IMR-90 (cell line): ENCODE measurements around the gene MZF1. TPM values are rescaled to one million over a fixed set of nuclear protein-coding genes. Genes with fewer than 3 reads are reported as not detected.

Experiments
- ATAC-seq: fragments of 200-7000 bp; cut with Tn5 transposase; 2 replicates; pipeline ENCODE4 v1.9.1; 2020; ENCODE audit warnings: low read depth, mild to moderate bottlenecking, moderate library complexity
- BruUV-seq: library from RNA; stranded (reverse); fragments of 400-500 nt; replicated peaks from 2 replicates; lab custom pipeline; 2021; lab: Mats Ljungman, UMichigan
- CTCF ChIA-PET: fragments of 300-600 bp; formaldehyde crosslinking; extraction: SDS; loops from one replicate; lab custom pipeline; 2021; ENCODE audit warnings: antibody characterized with exemption; lab: Yijun Ruan, JAX
- POLR2A ChIA-PET: fragments of 300-600 bp; sonication (Branson Sonifier 250); formaldehyde crosslinking; loops from one replicate; lab custom pipeline; 2022; ENCODE audit warnings: antibody characterized with exemption; ENCODE audit not compliant: unreplicated experiment; lab: Charles Lee
- DNase-seq: peaks from one replicate; pipeline ENCODE4 v3.0.0; 2013
- H2AFZ ChIP-seq: replicated peaks from 2 replicates; pipeline ENCODE3; 2013; ENCODE audit warnings: low read length, mild to moderate bottlenecking; ENCODE audit not compliant: poor library complexity
- H2AK5ac ChIP-seq: 2 replicates; pipeline ENCODE4 v1.6.1; 2013; ENCODE audit warnings: low read depth, low read length, inconsistent platforms
- H2AK9ac ChIP-seq: replicated peaks from 2 replicates; pipeline ENCODE3; 2013; ENCODE audit warnings: mild to moderate bottlenecking, low read depth, low read length, moderate library complexity; ENCODE audit not compliant: poor library complexity
- H2BK120ac ChIP-seq: 2 replicates; pipeline ENCODE4 v1.6.1; 2013; ENCODE audit warnings: low read depth, low read length, inconsistent platforms
- H2BK15ac ChIP-seq: 3 replicates; pipeline ENCODE4 v1.6.1; 2013; ENCODE audit warnings: low read depth, low read length, inconsistent platforms
- H2BK20ac ChIP-seq: 2 replicates; pipeline ENCODE4 v1.6.1; 2013; ENCODE audit warnings: low read depth, mild to moderate bottlenecking, inconsistent platforms, low read length, moderate library complexity
- H2BK5ac ChIP-seq: 2 replicates; pipeline ENCODE4 v1.6.1; 2013; ENCODE audit warnings: mild to moderate bottlenecking, low read depth, low read length, inconsistent platforms; ENCODE audit not compliant: poor library complexity, severe bottlenecking
- H3K14ac ChIP-seq: replicated peaks from 2 replicates; pipeline ENCODE4 v1.6.1; 2013; ENCODE audit warnings: low read depth, low read length, inconsistent platforms
- H3K18ac ChIP-seq: 2 replicates; pipeline ENCODE4 v1.6.1; 2013; ENCODE audit warnings: low read depth, low read length, control low read depth
- H3K23ac ChIP-seq: 2 replicates; pipeline ENCODE4 v1.6.1; 2013; ENCODE audit warnings: low read depth, low read length, inconsistent platforms
- H3K27ac ChIP-seq: 2 replicates; pipeline ENCODE4 v1.5.1; 2013; ENCODE audit warnings: mild to moderate bottlenecking, control low read depth, low read length; ENCODE audit not compliant: insufficient read depth
- H3K27me3 ChIP-seq: 2 replicates; pipeline ENCODE4 v1.6.1; 2013; ENCODE audit warnings: low read length; ENCODE audit not compliant: control insufficient read depth, insufficient read depth
- H3K36me3 ChIP-seq: 2 replicates; pipeline ENCODE4 v1.6.1; 2013; ENCODE audit warnings: low read length, mixed read lengths; ENCODE audit not compliant: control insufficient read depth, insufficient read depth
- H3K4ac ChIP-seq: 2 replicates; pipeline ENCODE4 v1.6.1; 2013; ENCODE audit warnings: low read depth, low read length, inconsistent platforms
- H3K4me1 ChIP-seq: 2 replicates; pipeline ENCODE4 v1.6.1; 2013; ENCODE audit warnings: low read length, mixed read lengths; ENCODE audit not compliant: control insufficient read depth, insufficient read depth
- H3K4me2 ChIP-seq: 2 replicates; pipeline ENCODE4 v1.6.1; 2013; ENCODE audit warnings: low read depth, mild to moderate bottlenecking, control low read depth, low read length, moderate library complexity
- H3K4me3 ChIP-seq: 2 replicates; pipeline ENCODE4 v1.5.1; 2013; ENCODE audit warnings: low read depth, mild to moderate bottlenecking, control low read depth, low read length, moderate library complexity; ENCODE audit not compliant: insufficient read depth
- H3K56ac ChIP-seq: 2 replicates; pipeline ENCODE4 v1.6.1; 2013; ENCODE audit warnings: low read length, inconsistent platforms; ENCODE audit not compliant: insufficient read depth; ENCODE audit errors: extremely low read depth
- H3K79me1 ChIP-seq, 2 experiments: 2 replicates each; pipeline ENCODE4 v1.6.1; 2013; ENCODE audit warnings: low read length in 2 of 2, inconsistent platforms in 1 of 2, low read depth in 1 of 2
- H3K9ac ChIP-seq: 2 replicates; pipeline ENCODE4 v1.6.1; 2013; ENCODE audit warnings: low read depth, low read length, control low read depth
- H3K9me1 ChIP-seq: 2 replicates; pipeline ENCODE4 v1.6.1; 2013; ENCODE audit warnings: low read length, inconsistent platforms; ENCODE audit not compliant: insufficient read depth
- H3K9me3 ChIP-seq: 2 replicates; pipeline ENCODE4 v1.6.1; 2013; ENCODE audit warnings: low read length; ENCODE audit not compliant: control insufficient read depth, insufficient read depth
- H4K20me1 ChIP-seq: 2 replicates; pipeline ENCODE4 v1.6.1; 2013; ENCODE audit warnings: low read length, inconsistent platforms; ENCODE audit not compliant: insufficient read depth
- H4K5ac ChIP-seq: 2 replicates; pipeline ENCODE4 v1.6.1; 2013; ENCODE audit warnings: mild to moderate bottlenecking, low read depth, low read length, control low read depth
- H4K8ac ChIP-seq, 2 experiments: 2 replicates each; pipeline ENCODE4 v1.6.1; 2013; ENCODE audit warnings: low read depth in 2 of 2, low read length in 2 of 2, control low read depth in 1 of 2, inconsistent platforms in 1 of 2
- H4K91ac ChIP-seq: 2 replicates; pipeline ENCODE4 v1.6.1; 2013; ENCODE audit warnings: low read depth, low read length, inconsistent platforms; ENCODE audit not compliant: insufficient read depth
- BHLHE40 ChIP-seq: fragments of 150-350 bp; IDR thresholded peaks from 2 replicates; pipeline ENCODE4 v1.6.1; 2016; ENCODE audit warnings: mild to moderate bottlenecking, low read depth, low read length
- CTCF ChIP-seq: conservative IDR thresholded peaks from 2 replicates; pipeline ENCODE4 v1.5.1; 2012; ENCODE audit warnings: mild to moderate bottlenecking, low read depth, low read length, improper control_type of control experiment
- FOS ChIP-seq: fragments of 150-350 bp; IDR thresholded peaks from 2 replicates; pipeline ENCODE4 v1.6.1; 2016; ENCODE audit warnings: low read depth, low read length
- MAFK ChIP-seq: IDR thresholded peaks from 2 replicates; pipeline ENCODE4 v1.6.1; 2012; ENCODE audit warnings: low read depth, low read length, improper control_type of control experiment
- MXI1 ChIP-seq: IDR thresholded peaks from 2 replicates; pipeline ENCODE4 v1.6.1; 2012; ENCODE audit warnings: low read depth, mild to moderate bottlenecking, low read length, moderate library complexity, borderline replicate concordance
- NFE2L2 ChIP-seq: fragments of 150-350 bp; IDR thresholded peaks from 2 replicates; pipeline ENCODE4 v1.6.1; 2016; ENCODE audit warnings: low read depth, mild to moderate bottlenecking, low read length
- POLR2A ChIP-seq: IDR thresholded peaks from 2 replicates; pipeline ENCODE4 v1.6.1; 2012; ENCODE audit warnings: mild to moderate bottlenecking, low read depth, low read length
- RAD21 ChIP-seq: IDR thresholded peaks from 2 replicates; pipeline ENCODE4 v1.6.1; 2012; ENCODE audit warnings: low read length, improper control_type of control experiment
- RCOR1 ChIP-seq: IDR thresholded peaks from 2 replicates; pipeline ENCODE4 v1.6.1; 2012; ENCODE audit warnings: mild to moderate bottlenecking, low read length, improper control_type of control experiment; ENCODE audit not compliant: insufficient replicate concordance
- RFX5 ChIP-seq: IDR thresholded peaks from 2 replicates; pipeline ENCODE4 v1.8.0; 2012; ENCODE audit warnings: low read depth, mild to moderate bottlenecking, low read length, moderate library complexity
- SMC3 ChIP-seq: fragments of 150-350 bp; IDR thresholded peaks from 2 replicates; pipeline ENCODE4 v1.6.1; 2016; ENCODE audit warnings: low read depth, mild to moderate bottlenecking, antibody characterized with exemption, low read length, moderate library complexity
- WGBS, 2 experiments: methylation state at CpG; one replicate each; pipeline versions ENCODE4 v1.1.5 to v1.1.7; 2013; ENCODE audit warnings: missing lambda C conversion rate in 2 of 2; ENCODE audit not compliant: insufficient read length in 1 of 2; ENCODE audit errors: extremely low coverage in 2 of 2; 5-methylcytosine and 5-hydroxymethylcytosine counted together
- dilution Hi-C: fragments of 300-500 bp; cut with HindIII; formaldehyde crosslinking; loops from one replicate; pipeline ENCODE4 v1.14.3; 2018; ENCODE audit warnings: low sequenced_read_pairs; ENCODE audit not compliant: unreplicated experiment
- in situ Hi-C: fragments of 300-500 bp; cut with MboI; formaldehyde crosslinking; loops from 3 replicates; pipeline ENCODE4 v1.14.3; 2019; ENCODE audit warnings: low sequenced_read_pairs, inconsistent platforms, mixed read lengths
- intact Hi-C: fragments of 100-400 bp; cut with micrococcal nuclease; formaldehyde crosslinking; loops from 2 replicates; pipeline ENCODE4 v1.10.0; 2022
- polyA plus RNA-seq, 3 experiments: library from polyadenylated mRNA; depleted of rRNA; stranded (reverse); fragments of >200 nt; gene quantifications; 2 replicates each; pipeline ENCODE4 v1.2.3, GENCODE V29; 2012; ENCODE audit warnings: low replicate concordance in 1 of 3
- total RNA-seq: library from RNA; depleted of rRNA; stranded (reverse); fragments of >200 nt; gene quantifications from 2 replicates; pipeline ENCODE4 v1.2.3, GENCODE V29; 2012
- TF ChIP-seq, protein P1 (sequence below): fragments of 150-350 bp; IDR thresholded peaks from 2 replicates; pipeline ENCODE4 v1.6.1; 2017; ENCODE audit warnings: mild to moderate bottlenecking, antibody characterized with exemption, low read length, low read depth

The MZF1 gene
- total and polyA plus RNA-seq, 2 of the 4 experiments (the other 2 are of a cell fraction): 3.4 to 15.0 TPM

DNA sequence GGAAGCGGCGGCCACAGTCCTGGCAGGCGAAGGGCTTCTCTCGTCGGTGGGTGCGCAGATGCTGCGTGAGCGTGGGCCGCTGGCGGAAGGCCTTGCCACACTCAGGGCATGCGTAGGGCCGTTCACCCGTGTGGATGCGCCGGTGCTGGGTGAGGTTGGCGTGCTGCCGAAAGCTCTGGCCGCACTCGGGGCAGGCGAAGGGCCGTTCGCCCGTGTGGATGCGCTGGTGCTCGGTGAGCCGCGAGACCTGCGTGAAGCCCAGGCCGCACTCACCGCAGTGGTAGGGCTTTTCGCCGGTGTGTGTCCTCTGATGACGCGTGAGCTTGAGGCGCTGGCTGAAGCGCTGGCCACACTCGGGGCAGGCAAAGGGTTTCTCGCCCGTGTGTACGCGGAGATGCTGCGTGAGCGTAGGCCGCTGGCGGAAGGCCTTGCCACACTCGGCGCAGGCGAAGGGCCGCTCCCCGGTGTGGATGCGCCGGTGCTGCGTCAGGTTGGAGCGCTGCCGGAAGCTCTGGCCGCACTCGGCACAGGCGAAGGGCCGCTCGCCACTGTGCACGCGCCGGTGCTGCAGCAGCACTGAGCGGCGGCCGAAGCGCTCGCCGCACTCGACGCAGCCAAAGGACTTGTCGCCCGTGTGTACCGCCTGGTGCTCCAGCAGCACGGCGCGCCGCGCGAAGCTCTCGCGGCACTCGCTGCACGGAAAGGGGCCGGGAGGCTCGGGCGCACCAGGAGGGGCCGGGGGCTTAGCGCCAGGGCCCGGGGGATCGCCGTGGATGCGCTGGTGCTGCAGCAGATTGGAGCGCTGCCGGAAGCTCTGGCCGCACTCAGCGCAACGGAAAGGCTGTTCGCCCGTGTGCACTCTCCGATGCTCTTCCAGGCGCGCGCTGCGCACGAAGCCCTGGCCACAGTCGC lies 10.8 kb downstream of the MZF1 start (continued):
- TF ChIP-seq BHLHE40: no peak

DNA sequence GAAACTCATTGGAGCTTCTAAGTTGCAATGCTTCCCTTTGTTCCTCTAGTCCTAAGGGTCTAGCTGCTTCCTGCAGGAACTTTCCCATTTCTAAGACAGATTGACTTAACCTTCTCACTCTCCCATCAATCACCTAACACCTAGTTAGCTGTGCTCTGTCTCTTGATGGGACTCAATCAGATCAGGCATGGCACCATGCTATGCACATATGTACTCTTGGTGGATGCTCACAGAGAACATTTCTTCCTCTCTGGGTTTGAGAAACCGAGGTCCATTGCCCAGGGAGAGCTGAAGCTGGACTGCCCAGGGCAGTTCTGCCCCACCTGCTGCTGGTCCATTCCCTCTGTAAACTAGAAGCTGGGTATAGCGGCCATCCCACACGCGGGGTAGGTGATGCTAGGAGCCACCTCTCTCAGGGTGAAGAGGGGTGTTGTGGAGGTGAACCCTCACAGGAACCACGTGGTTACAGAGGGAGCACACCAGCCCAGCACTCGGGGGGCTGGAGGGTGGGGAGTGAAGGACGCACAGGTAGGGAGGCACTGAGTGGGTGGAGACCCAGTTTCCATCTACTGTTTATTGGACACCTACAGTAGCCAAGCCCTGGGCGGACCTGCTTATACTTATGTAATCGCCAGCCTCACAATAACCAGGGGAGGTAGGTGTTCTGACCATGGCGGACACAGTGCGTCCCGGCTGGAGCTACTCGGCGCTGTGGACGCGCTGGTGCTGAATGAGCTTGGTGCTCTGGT lies 11.6 kb downstream of the MZF1 start:
- H2AFZ ChIP-seq: peak overlapping the region; percentile 90
- no peak overlapping the region for H3K18ac ChIP-seq
- H3K4me1 ChIP-seq: peaks cover 21% of the 10 kb centered on the region
- no peak overlapping the region for H3K9ac ChIP-seq
- peaks cover 4% of the 10 kb centered on the region; the same call in 1 of the 2 replicates for H3K36me3 ChIP-seq
- no TSS peak for BruUV-seq
- H3K14ac ChIP-seq: 0 out of 2 replicates have a peak overlapping the region, but pooled peaks have one; percentile 42
- no peak overlapping the region for H3K56ac ChIP-seq
- H2BK5ac ChIP-seq: no peak overlapping the region
- 68% methylated on average over 4 of the region's 16 CpGs; no CpG with 5 or more reads in 1 of the 2 experiments for WGBS, 2 experiments
- no peak overlapping the region for H3K4ac ChIP-seq
- H4K20me1 ChIP-seq: peaks cover 12% of the 10 kb centered on the region
- dilution Hi-C loops: no loop called here
- ChIA-PET POLR2A (no interaction called here), CTCF (no interaction called here)
- H3K4me3 ChIP-seq: no peak overlapping the region
- H3K79me1 ChIP-seq: peaks cover 7 to 33% of the 10 kb centered on the region in 2 experiments
- intact Hi-C loops: no loop called here
- ATAC-seq (no peak), DNase-seq (no peak)
- no peak overlapping the region for H2BK120ac ChIP-seq
- H2BK20ac ChIP-seq: no peak overlapping the region
- peak overlapping the region; percentile 72; the same call in 1 of the 2 replicates for H3K23ac ChIP-seq
- H4K8ac ChIP-seq: peak overlapping the region; percentile 40 to 74; a peak in 3 of 4 replicates
- H2AK9ac ChIP-seq: peak overlapping the region; percentile 88
- no peak overlapping the region for H2BK15ac ChIP-seq
- H4K5ac ChIP-seq: no peak overlapping the region
- in situ Hi-C loops: no loop called here
- H3K27me3 ChIP-seq: no peaks in the 10 kb centered on the region
- H3K27ac ChIP-seq: no peak overlapping the region
- no peaks in the 10 kb centered on the region for H3K9me3 ChIP-seq
- peaks cover 22% of the 10 kb centered on the region for H3K9me1 ChIP-seq
- H2AK5ac ChIP-seq: peak overlapping the region; percentile 75; the same call in 1 of the 2 replicates
- H3K4me2 ChIP-seq: peak overlapping the region; percentile 91; the same call in 1 of the 2 replicates
- no peak overlapping the region for H4K91ac ChIP-seq
- TF ChIP-seq RAD21: no peak
- TF ChIP-seq SMC3: no peak
- TF ChIP-seq MXI1: no peak
- TF ChIP-seq RFX5: no peak
- no peak for TF ChIP-seq MAFK
- TF ChIP-seq NFE2L2: no peak
- no peak for TF ChIP-seq CTCF
- TF ChIP-seq, protein P1, sequence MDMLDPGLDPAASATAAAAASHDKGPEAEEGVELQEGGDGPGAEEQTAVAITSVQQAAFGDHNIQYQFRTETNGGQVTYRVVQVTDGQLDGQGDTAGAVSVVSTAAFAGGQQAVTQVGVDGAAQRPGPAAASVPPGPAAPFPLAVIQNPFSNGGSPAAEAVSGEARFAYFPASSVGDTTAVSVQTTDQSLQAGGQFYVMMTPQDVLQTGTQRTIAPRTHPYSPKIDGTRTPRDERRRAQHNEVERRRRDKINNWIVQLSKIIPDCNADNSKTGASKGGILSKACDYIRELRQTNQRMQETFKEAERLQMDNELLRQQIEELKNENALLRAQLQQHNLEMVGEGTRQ: no peak
- no peak for TF ChIP-seq POLR2A
- no peak for TF ChIP-seq FOS
- TF ChIP-seq RCOR1: no peak
